HG03097 (cell line): ENCODE data around the gene DNAI2.

Experiments
- ATAC-seq: cut with Tn5 transposase; IDR thresholded peaks from one replicate; pipeline ENCODE4 v1.9.1; 2021; ENCODE audit not compliant: unreplicated experiment, low FRiP score

Gene DNAI2

GRCh38 chr17:74274060-74274708 lies at the start of gene DNAI2:
Gene DNAI2 (plus strand): TSS chr17:74274234. CDS start chr17:74281818, 7,584 bp downstream.
- no peak for ATAC-seq

GRCh38 chr17:74224959-74225725 lies 48.9 kb upstream of the DNAI2 start:
- ATAC-seq: no peak

- ATAC-seq: no peak
Observed at GRCh38 chr17:74226252-74226651, 47.8 kb upstream of the DNAI2 start.

GRCh38 chr17:74227271-74228080 lies 46.6 kb upstream of the DNAI2 start:
- ATAC-seq: no peak

GRCh38 chr17:74228306-74228978 lies 45.6 kb upstream of the DNAI2 start:
- ATAC-seq: no peak

GRCh38 chr17:74230896-74231295 lies 43.1 kb upstream of the DNAI2 start:
- ATAC-seq: no peak

GRCh38 chr17:74231928-74232907 lies 41.8 kb upstream of the DNAI2 start:
- no peak for ATAC-seq

- no peak for ATAC-seq
Observed at GRCh38 chr17:74233937-74234336, 40.1 kb upstream of the DNAI2 start.

GRCh38 chr17:74234486-74234885 lies 39.5 kb upstream of the DNAI2 start:
- ATAC-seq: no peak

- no peak for ATAC-seq
Observed at GRCh38 chr17:74235040-74235581, 38.9 kb upstream of the DNAI2 start.

- ATAC-seq: no peak
Observed at GRCh38 chr17:74235911-74236371, 38.1 kb upstream of the DNAI2 start.

GRCh38 chr17:74237321-74237720 lies 36.7 kb upstream of the DNAI2 start:
- ATAC-seq: no peak

GRCh38 chr17:74239172-74239571 lies 34.9 kb upstream of the DNAI2 start:
- ATAC-seq: no peak

- no peak for ATAC-seq
Observed at GRCh38 chr17:74240618-74241205, 33.3 kb upstream of the DNAI2 start.

GRCh38 chr17:74241431-74241830 lies 32.6 kb upstream of the DNAI2 start:
- no peak for ATAC-seq

- ATAC-seq: no peak
Observed at GRCh38 chr17:74241847-74242246, 32.2 kb upstream of the DNAI2 start.

GRCh38 chr17:74243013-74243755 lies 30.9 kb upstream of the DNAI2 start:
- ATAC-seq: no peak

GRCh38 chr17:74244128-74244527 lies 29.9 kb upstream of the DNAI2 start:
- ATAC-seq: no peak
